ENCODE data around the gene ECI1.

The ECI1 gene

GRCh38 chr16:2234813-2235170 lies 16.6 kb downstream of the ECI1 start:
- no peak overlapping the region for H3K4me3 ChIP-seq (ENCODE audit: low read depth, low read length, poor library complexity, severe bottlenecking)
- H3K9ac ChIP-seq (ENCODE audit: low read length) = no peak overlapping the region
- no peaks in the 10 kb centered on the region for H3K4me1 ChIP-seq (ENCODE audit: insufficient read depth, low read length, severe bottlenecking)
- no peaks in the 10 kb centered on the region for H4K20me1 ChIP-seq (ENCODE audit: insufficient read depth, low read length)
- H3K9me3 ChIP-seq (ENCODE audit: low read length) = no peaks in the 10 kb centered on the region
- no peaks in the 10 kb centered on the region for H3K27me3 ChIP-seq (ENCODE audit: insufficient read depth, low read length)
- H3K36me3 ChIP-seq (ENCODE audit: insufficient read depth, low read length) = peaks cover 88% of the 10 kb centered on the region
- no peaks in the 10 kb centered on the region for H3K79me2 ChIP-seq (ENCODE audit: insufficient read depth, low read length)
- H3K9me2 ChIP-seq (ENCODE audit: low read depth, low read length) = no peaks in the 10 kb centered on the region
- no peak overlapping the region for H2AFZ ChIP-seq (ENCODE audit: low read length)
- TF ChIP-seq EZH2 (IDR thresholded peaks at IDR 0.05; ENCODE audit: borderline replicate concordance, low read length) (no peak), CTCF (IDR thresholded peaks at IDR 0.05; ENCODE audit: low read length) (no peak)
- peak overlapping the region; percentile 66 for H3K27ac ChIP-seq (ENCODE audit: low read depth, low read length, poor library complexity, severe bottlenecking)
- H3K4me2 ChIP-seq (ENCODE audit: low read length) = no peak overlapping the region
- H3F3A ChIP-seq (ENCODE audit: insufficient read depth, low read length) = 0 out of 2 replicates have a peak, but pooled peaks cover 3% of the 10 kb centered on the region

GRCh38 chr16:2233872-2234812 lies 17.2 kb downstream of the ECI1 start:
- Histone ChIP-seq H3K27ac (ENCODE audit: low read depth, low read length, poor library complexity, severe bottlenecking) (peak overlapping the region; percentile 66), H3K4me1 (ENCODE audit: insufficient read depth, low read length, severe bottlenecking) (no peaks in the 10 kb centered on the region), H3K79me2 (ENCODE audit: insufficient read depth, low read length) (no peaks in the 10 kb centered on the region), H3K4me3 (ENCODE audit: low read depth, low read length, poor library complexity, severe bottlenecking) (no peak overlapping the region), H2AFZ (ENCODE audit: low read length) (no peak overlapping the region), H3K9ac (ENCODE audit: low read length) (no peak overlapping the region), H3K27me3 (ENCODE audit: insufficient read depth, low read length) (no peaks in the 10 kb centered on the region), H3F3A (ENCODE audit: insufficient read depth, low read length) (0 out of 2 replicates have a peak, but pooled peaks cover 3% of the 10 kb centered on the region), H3K9me3 (ENCODE audit: low read length) (no peaks in the 10 kb centered on the region), H3K9me2 (ENCODE audit: low read depth, low read length) (no peaks in the 10 kb centered on the region), H4K20me1 (ENCODE audit: insufficient read depth, low read length) (no peaks in the 10 kb centered on the region), H3K36me3 (ENCODE audit: insufficient read depth, low read length) (peaks cover 88% of the 10 kb centered on the region), H3K4me2 (ENCODE audit: low read length) (no peak overlapping the region)
- TF ChIP-seq EZH2 (IDR thresholded peaks at IDR 0.05; ENCODE audit: borderline replicate concordance, low read length) = no peak
- TF ChIP-seq CTCF (IDR thresholded peaks at IDR 0.05; ENCODE audit: low read length) = no peak

GRCh38 chr16:2233046-2233775 lies 18.2 kb downstream of the ECI1 start:
- Histone ChIP-seq H3K9me2 (ENCODE audit: low read depth, low read length) (no peaks in the 10 kb centered on the region), H3F3A (ENCODE audit: insufficient read depth, low read length) (0 out of 2 replicates have a peak, but pooled peaks cover 3% of the 10 kb centered on the region), H3K9me3 (ENCODE audit: low read length) (no peaks in the 10 kb centered on the region), H3K27ac (ENCODE audit: low read depth, low read length, poor library complexity, severe bottlenecking) (no peak overlapping the region), H3K79me2 (ENCODE audit: insufficient read depth, low read length) (no peaks in the 10 kb centered on the region), H3K4me2 (ENCODE audit: low read length) (no peak overlapping the region), H3K9ac (ENCODE audit: low read length) (no peak overlapping the region), H3K36me3 (ENCODE audit: insufficient read depth, low read length) (peaks cover 92% of the 10 kb centered on the region), H3K4me1 (ENCODE audit: insufficient read depth, low read length, severe bottlenecking) (no peaks in the 10 kb centered on the region), H4K20me1 (ENCODE audit: insufficient read depth, low read length) (no peaks in the 10 kb centered on the region), H3K4me3 (ENCODE audit: low read depth, low read length, poor library complexity, severe bottlenecking) (no peak overlapping the region), H2AFZ (ENCODE audit: low read length) (no peak overlapping the region), H3K27me3 (ENCODE audit: insufficient read depth, low read length) (no peaks in the 10 kb centered on the region)
- TF ChIP-seq CTCF (IDR thresholded peaks at IDR 0.05; ENCODE audit: low read length) = no peak
- TF ChIP-seq EZH2 (IDR thresholded peaks at IDR 0.05; ENCODE audit: borderline replicate concordance, low read length) = no peak
